Measurements from ENCODE around the gene ELOB.

Gene ELOB

DNA sequence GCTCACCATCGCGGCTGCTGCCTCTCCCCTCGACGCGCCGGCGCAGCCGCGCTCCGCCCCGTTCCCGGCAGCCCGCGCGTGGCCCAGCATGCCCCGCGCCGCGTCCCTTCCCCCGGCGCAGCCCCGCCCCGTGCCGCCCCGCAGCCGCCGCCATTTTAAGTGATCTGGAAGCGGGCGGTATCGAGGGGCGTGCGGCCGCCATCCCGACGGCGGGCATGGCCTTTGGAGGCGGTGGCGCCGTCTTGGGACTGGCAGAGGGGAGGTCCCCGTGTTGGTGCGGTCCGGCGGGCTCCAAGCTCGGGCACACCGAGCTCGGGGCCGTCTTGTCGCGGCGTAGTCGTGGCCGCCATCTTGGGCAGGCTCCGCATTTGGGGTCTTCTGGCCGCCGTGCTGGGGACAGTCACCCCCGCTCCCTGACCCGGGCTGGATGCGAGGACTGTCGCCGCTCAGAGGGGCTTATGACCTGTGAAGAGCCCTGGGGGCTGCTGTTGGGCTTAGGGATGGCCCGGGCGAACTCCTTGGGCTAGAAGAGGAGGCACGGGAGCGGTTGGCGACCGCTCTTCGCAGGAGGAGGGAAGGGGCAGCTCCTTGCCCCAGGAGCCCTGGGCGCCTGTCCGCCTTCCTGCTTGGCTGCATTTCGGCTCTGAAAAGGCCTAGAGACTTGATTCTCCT is at the start of gene ELOB:
TSS of gene ELOB (minus strand) at position 50 of the 672 bp plus-strand sequence. CDS start at position 9, 41 bp downstream.
- peak; percentile 60 for DNase-seq (ENCODE audit: low spot score)

GRCh38 chr16:2825906-2826305 is 48.8 kb upstream of the ELOB start:
- no peak for DNase-seq (ENCODE audit: low spot score)

DNA sequence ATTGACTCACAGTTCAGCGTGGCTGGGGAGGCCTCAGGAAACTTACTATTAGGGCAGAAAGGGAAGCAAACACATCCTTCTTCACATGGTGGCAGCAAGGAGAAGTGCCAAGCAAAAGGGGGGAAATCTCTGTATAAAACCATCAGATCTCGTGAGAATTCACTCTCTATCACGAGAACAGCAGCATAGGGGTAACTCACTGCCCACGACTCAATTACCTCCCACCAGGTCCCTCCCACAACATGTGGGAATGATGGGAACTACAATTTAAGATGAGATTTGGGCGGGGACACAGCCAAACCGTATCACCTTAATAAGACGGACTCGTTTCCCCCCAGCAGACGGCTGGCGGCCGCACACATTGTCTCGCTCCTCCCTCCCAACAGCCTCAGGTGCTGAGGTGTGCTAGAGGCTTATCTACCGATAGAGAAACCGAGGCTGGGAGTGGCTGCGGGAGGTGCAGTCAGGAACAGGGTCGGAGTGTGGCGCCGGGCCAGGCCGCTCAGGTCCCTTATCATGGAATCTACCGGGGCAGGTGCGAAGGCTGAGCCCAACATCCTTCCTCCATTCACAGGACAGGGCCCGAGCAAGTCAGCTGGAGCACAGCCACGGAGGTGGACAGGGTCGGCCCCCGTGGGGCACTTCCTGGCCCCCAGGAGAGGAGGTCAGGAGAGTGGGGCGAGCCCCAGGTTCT is 48.1 kb upstream of the ELOB start:
- DNase-seq (ENCODE audit: low spot score) = no peak

DNA sequence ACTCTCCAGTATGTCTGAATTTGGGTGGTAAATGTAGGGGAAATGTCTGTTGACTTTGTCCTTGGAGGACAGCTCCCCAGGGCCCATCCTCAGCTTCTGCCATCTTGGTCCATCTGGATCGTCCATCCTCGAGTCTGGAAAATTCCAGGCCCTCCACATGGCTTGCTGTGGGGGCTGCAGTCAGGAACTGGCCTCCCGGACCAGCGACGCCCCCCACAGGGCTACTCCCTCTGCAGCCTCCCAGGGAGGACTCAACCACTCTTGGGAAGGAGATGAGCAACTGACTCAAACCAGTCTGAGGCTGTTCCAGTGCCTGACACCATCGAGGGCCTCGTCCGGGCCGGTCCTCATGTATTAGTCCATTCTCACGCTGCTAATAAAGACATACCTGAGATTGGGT is 47.5 kb upstream of the ELOB start:
- DNase-seq (ENCODE audit: low spot score) = no peak

- DNase-seq (ENCODE audit: low spot score) = no peak
Measured at GRCh38 chr16:2822496-2822895, 45.4 kb upstream of the ELOB start.

DNA sequence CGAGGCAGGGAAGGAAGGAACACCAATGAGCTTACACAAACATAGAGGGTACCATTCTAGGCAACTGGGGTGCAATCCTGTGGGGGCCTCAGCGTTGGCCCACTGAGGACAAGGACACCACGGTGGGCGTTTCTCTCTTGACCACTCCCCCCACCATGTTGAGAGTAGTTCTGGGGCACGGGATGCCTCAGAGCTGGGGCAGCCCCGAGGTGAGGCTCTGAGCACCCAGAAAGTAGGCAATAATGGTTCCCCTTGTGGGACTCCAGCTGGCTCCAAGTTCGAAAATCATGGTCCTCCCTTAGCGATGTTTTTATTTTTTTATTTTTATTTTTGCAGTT is 45.0 kb upstream of the ELOB start:
- no peak for DNase-seq (ENCODE audit: low spot score)

DNA sequence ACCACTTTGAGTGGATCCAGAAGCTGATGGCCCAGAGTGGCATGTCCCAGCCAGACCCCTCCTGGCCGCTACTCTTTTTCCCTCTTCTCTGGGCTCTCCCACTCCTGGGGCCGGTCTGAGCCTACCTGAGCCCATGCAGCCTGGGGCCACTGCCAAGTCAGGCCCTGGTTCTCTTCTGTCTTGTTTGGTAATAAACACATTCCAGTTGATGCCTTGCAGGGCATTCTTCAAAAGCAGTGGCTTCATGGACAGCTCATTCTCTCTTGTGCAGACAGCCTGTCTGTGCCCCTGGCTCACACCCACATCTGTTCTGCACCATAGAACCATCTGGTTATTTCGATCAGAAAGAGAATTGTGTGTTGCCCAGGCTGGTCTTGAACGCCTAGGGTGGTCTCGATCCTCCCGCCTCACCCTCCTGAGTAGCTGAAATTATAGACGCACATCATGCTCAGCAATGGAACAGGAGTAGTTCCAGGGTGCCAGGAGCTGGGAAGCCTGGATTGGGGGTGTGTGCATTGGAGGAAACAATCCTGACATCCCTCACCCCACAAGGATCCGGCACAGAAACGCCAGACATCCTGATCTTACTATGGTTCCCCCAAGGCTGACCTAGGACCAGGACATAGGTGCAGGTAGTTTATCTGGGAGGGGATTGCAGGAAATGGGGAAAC is 44.5 kb upstream of the ELOB start:
- no peak for DNase-seq (ENCODE audit: low spot score)

DNA sequence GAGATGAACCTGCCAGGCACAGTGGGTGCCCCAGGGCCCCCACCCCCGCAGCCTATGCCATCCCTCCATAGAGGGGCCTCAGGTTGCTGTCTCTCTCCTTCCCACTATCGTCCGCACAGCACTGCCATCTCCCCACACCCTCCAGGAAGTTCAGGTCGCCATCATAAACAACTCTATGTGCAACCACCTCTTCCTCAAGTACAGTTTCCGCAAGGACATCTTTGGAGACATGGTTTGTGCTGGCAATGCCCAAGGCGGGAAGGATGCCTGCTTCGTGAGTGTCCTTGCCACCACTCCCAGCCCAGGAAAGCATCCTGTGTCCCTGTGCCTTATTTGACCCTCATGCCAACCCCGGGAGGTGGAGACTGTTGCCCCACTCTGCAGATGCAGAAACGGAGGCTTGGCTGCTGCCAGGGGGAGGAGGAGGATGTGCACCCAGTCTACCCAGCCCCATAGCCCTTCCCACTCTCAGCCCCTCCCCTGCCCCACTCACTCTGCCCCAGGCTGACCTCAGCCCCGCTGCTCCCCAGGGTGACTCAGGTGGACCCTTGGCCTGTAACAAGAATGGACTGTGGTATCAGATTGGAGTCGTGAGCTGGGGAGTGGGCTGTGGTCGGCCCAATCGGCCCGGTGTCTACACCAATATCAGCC is 43.9 kb upstream of the ELOB start:
- no peak for DNase-seq (ENCODE audit: low spot score)

- DNase-seq (ENCODE audit: low spot score) = no peak
Measured at GRCh38 chr16:2819939-2820835, 43.1 kb upstream of the ELOB start.

- DNase-seq (ENCODE audit: low spot score) = no peak
Measured at GRCh38 chr16:2819179-2819938, 42.3 kb upstream of the ELOB start.

- no peak for DNase-seq (ENCODE audit: low spot score)
Measured at GRCh38 chr16:2818272-2818876, 41.3 kb upstream of the ELOB start.

DNA sequence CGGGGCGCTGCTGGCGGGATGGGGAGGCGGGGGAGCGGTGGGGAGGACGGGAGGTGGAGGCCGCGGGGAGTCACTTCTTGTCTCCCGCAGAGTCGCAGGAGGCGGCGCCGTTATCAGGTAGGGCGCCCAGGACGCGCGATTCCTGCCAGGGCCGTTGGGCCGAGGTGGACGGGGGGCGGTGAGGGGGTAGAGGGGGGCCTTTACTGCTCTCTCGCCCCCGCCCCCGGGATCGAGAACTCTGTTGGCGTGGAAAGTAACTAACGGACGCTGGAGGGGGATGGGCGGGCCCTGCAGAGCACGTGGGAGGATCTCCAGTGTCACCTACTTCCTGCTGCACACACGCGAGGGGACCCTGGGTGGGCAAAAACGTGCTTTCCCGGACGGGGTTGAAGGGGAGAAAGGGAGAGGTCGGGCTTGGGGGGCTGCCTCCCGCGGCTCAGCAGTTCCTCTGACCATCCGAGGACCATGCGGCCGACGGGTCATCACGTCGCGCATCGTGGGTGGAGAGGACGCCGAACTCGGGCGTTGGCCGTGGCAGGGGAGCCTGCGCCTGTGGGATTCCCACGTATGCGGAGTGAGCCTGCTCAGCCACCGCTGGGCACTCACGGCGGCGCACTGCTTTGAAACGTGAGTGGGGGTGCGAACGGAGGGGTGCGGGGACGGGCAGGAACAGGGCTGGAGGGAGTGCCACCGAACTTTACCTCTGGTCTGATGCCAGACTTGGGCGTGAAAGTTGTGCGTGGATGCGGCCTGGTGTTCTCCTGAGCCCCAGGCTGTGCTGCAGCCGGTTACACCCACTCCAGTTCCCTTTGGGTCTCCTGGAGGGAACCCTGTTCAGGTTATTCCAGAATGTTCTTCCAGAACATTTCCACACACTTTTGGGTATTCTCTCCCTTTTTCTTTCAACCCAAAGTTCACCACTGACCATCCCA is 40.5 kb upstream of the ELOB start:
- no peak for DNase-seq (ENCODE audit: low spot score)

DNA sequence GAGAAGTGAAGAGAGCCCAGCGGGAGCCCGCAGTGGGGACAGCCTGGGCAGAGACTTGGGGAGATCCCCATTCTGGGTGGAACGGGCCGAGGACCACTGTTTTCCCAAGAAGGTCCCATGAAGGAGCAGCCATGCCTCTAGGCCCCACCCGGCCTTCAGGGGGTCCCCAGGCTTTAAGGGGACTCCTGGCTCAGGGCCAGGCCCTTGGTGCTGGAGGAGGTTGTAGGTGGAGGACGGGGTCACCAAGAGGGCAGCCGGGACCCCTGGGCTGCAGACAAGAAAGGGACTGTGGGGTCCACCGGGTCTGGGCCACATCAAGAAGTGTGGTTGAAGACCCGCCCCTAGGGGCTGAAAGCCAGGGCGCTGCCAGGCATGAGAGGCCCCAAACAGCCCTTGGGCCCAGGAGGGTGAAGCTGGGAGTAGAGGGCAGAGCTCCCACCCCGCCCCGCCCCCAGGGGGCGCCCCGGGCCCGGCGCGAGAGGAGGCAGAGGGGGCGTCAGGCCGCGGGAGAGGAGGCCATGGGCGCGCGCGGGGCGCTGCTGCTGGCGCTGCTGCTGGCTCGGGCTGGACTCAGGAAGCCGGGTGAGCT is 39.8 kb upstream of the ELOB start, which contains the start of gene PRSS21:
TSS of gene PRSS21 (plus strand) at position 487 of the 589 bp plus-strand sequence. CDS start at position 519, 32 bp downstream.
- no peak for DNase-seq (ENCODE audit: low spot score)

GRCh38 chr16:2815299-2815771 is 38.3 kb upstream of the ELOB start:
- DNase-seq (ENCODE audit: low spot score) = no peak

DNA sequence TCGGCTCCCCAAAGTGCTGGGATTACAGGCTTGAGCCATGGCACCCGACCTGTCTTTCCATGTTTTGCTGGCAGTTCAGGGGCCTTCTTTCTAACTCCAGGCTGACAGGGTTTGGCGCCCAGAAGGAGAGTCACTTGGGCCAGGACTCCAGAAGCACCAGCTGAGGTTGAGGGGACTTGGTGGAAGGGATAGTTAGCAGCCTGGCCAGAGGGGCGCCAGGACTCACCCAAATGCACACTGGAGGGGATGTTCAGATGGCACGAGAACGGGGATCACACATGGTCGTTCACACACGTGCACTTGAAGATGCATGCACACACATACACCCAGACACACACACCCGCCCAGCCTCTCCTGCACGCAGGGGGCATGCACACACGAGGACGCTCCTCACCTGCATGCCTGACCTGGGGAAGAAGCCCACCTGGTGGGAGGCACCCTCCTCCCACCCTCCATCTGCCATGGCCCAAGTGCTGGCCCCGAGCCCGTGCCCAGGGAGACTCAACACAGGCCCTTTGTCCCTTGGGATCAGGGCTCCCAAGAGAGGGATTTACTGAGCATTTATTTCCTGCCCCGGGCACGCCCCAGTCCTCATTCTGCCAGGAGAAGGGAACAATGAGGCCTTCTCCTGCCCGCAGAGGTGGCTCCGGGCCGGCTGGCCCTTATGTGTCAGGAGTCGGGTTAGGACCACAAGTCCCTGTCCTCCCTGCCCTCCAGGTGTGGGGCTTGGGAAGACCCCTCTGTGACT is 37.6 kb upstream of the ELOB start:
- no peak for DNase-seq (ENCODE audit: low spot score)

GRCh38 chr16:2813771-2814221 is 36.7 kb upstream of the ELOB start:
- no peak for DNase-seq (ENCODE audit: low spot score)

- DNase-seq (ENCODE audit: low spot score) = no peak
Measured at GRCh38 chr16:2811703-2812471, 34.8 kb upstream of the ELOB start.
